Stimulated activated CD4-positive, alpha-beta T cell treated with anti-CD3 and anti-CD28 coated beads, Interleukin-2, amount 100 ng/mL, for 24 hours (primary cell): ENCODE measurements around the gene NAA38.

Experiments used
- DNase-seq, 2 donors: peaks; one replicate each; pipeline ENCODE4 v3.0.0-alpha.2; 2020

Gene NAA38

GRCh38 chr17:7852262-7852670 lies 5.1 kb downstream of the NAA38 start:
- DNase-seq, result peak in 1 of 2 donors; percentile 24

- peak; percentile 94 to 97 for DNase-seq
Observed at GRCh38 chr17:7851438-7852261, 5.7 kb downstream of the NAA38 start.

DNA sequence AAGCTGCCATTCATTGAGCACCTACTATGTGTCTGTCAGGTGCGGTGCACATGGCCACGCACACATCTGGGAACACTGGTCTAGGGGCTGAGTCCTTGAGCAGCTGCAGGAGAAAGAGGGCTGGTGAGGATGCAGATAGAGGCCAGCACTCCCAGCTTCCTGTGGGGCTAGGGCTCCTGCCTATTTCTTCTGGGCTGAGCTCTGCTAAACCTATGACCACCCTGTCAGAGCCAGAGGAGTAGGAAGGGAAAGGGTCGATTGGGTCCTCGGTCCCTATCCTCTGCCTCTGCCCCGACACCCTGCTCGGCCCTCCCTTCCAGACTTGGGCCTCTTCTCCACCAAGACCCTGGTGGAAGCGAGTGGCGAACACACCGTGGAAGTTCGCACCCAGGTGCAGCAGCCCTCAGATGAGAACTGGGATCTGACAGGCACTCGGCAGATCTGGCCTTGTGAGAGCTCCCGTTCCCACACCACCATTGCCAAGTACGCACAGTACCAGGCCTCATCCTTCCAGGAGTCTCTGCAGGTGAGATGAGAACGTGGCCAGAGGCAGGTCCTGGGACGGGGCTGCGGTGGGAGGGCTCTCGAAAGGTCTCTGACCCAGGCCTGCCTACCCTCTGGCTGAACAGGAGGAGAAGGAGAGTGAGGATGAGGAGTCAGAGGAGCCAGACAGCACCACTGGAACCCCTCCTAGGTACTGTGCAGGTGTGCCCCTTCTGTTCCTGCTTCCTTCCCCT lies 6.5 kb downstream of the NAA38 start:
- DNase-seq, result peak in 1 of 2 donors; percentile 11

GRCh38 chr17:7849751-7850504 lies 7.4 kb downstream of the NAA38 start:
- DNase-seq, result no peak

GRCh38 chr17:7849130-7849750 lies 8.1 kb downstream of the NAA38 start:
- DNase-seq, result no peak

DNA sequence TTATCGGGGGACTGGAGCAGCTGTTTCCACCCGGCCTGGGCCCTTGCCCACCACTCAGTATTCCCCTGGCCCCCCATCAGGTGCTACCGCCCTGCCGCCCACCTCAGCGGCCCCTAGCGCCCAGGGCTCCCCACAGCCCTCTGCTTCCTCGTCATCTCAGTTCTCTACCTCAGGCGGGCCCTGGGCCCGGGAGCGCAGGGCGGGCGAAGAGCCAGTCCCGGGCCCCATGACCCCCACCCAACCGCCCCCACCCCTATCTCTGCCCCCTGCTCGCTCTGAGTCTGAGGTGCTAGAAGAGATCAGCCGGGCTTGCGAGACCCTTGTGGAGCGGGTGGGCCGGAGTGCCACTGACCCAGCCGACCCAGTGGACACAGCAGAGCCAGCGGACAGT lies 8.6 kb downstream of the NAA38 start:
- DNase-seq, result no peak

GRCh38 chr17:7848131-7848579 lies 9.2 kb downstream of the NAA38 start:
- DNase-seq, result no peak

DNA sequence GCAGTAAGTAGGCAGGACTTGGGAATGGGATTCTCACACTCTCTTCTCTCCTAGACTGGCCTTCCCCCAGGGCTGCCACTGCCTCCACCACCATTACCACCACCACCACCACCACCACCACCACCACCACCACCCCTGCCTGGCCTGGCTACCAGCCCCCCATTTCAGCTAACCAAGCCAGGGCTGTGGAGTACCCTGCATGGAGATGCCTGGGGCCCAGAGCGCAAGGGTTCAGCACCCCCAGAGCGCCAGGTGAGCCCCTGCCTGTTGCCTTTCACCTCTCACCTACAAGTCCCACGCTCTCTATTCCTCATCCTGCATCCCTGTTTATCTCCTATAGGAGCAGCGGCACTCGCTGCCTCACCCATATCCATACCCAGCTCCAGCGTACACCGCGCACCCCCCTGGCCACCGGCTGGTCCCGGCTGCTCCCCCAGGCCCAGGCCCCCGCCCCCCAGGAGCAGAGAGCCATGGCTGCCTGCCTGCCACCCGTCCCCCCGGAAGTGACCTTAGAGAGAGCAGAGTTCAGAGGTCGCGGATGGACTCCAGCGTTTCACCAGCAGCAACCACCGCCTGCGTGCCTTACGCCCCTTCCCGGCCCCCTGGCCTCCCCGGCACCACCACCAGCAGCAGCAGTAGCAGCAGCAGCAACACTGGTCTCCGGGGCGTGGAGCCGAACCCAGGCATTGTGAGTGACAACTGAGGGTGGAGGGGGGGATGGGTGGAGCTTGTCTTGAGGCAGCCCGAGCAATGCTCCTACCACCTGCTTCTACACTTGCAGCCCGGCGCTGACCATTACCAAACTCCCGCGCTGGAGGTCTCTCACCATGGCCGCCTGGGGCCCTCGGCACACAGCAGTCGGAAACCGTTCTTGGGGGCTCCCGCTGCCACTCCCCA lies 10.3 kb downstream of the NAA38 start:
- DNase-seq, result no peak

DNA sequence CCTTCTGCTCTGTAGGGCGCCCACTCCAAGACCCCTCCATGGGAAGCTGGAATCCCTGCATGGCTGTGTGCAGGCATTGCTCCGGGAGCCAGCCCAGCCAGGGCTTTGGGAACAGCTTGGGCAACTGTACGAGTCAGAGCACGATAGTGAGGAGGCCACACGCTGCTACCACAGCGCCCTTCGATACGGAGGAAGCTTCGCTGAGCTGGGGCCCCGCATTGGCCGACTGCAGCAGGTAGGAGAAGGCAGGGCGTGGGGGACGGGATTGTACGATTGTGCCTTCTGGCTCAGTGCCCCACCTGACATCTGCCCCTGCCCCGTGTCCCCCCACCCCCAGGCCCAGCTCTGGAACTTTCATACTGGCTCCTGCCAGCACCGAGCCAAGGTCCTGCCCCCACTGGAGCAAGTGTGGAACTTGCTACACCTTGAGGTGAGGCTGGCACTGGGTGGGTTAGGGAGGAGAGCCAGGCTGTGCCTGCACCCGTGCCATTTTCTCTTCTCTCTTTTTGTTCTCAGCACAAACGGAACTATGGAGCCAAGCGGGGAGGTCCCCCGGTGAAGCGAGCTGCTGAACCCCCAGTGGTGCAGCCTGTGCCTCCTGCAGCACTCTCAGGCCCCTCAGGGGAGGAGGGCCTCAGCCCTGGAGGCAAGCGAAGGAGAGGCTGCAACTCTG lies 11.2 kb downstream of the NAA38 start:
- DNase-seq, result no peak

GRCh38 chr17:7845359-7846062 lies 11.8 kb downstream of the NAA38 start:
- DNase-seq, result no peak

DNA sequence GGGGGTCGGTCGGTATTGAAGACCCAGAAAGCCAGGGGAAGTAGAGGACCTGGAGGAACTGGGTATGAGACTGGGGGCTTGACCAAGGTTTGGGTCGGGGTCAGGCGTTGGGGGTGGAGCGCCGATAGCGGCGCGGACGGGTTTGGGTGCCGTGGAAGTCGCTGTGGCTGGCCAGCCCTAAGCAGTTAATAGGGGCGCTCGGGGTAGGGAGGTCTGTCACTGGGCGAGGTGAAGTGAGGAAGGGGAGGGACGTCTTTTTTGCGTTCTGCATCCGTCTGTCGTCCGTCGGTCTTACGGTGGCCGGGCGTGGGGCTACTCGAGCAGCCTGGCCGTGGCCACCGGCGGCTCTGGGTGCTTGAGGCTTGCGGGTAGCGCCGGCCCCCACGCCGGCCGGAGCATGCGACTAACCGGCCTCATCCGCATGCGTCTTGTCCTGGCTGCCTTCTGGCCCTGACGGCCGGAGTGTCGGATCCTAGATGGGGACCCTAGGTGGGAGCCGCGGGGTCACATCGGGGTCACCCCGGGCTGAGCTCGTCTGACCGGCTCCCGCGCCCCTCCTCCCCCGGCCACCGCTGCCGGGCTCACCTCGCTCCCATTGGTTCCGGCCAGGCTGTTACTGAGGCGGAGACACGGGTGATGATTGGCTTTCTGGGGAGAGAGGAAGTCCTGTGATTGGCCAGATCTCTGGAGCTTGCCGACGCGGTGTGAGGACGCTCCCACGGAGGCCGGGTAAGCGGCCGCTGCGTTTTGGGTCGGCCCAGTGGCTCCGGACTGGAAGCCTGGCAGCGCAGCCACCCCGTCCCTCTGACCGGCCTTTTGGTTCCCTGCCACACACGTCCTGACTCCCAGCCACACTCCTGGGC lies 12.8 kb downstream of the NAA38 start:
- peak; percentile 85 to 86 for DNase-seq

- peak; percentile 91 to 92 for DNase-seq
Observed at GRCh38 chr17:7843536-7844291, 13.6 kb downstream of the NAA38 start.

GRCh38 chr17:7843257-7843535 lies 14.2 kb downstream of the NAA38 start:
- DNase-seq, result no peak

- peak; percentile 95 to 98 for DNase-seq
Observed at GRCh38 chr17:7842380-7843256, 14.7 kb downstream of the NAA38 start.

DNA sequence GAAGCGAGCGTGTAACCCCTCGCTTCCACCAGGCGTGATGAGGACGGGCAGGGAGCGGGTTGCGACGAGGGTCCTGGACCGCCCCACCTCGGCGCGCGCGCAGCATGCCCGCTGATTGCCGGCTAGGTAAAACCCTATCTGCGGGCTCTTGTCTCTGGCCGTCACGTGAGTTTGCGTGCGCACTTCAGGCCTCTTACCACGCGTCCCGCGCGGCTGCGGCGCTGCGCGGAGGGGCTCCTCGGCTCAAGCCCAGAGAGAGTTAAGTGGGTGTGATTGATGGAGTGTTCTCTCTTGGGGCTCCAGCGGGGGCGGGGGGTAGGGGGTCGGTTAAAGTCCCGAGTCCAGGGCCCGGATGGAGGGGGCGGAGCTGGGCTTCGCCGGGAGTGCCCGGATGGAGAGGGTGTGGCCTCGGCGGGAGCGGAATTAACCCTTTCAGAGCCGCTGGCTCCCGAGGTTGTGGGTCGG lies 15.4 kb downstream of the NAA38 start:
- peak; percentile 86 to 89 for DNase-seq

DNA sequence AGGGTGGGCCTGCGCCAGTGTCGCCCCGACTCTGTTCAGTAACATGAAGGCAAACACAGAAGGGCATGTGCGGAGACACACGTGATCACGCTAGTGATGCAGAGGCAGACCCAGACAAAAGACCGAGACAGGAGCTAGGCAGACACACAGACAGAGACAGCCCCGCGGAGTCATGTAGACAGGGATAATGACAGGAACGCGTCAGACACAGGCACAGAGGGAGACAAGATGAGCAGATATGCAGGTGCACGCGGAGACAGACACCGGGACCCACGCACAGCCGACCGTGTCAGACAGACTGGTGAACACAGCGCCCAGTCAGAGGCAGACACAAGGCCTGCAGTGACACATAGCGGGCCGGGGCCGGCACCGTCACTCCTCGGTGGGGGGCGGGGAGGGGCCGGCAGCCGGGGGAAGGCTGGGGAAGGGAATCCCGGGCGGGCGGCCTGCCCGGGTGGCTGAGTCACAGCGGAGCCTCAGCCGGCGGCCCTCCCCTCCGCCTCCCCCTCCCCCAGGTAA lies 15.9 kb downstream of the NAA38 start:
- peak; percentile 91 to 94 for DNase-seq

GRCh38 chr17:7840875-7841274 lies 16.5 kb downstream of the NAA38 start:
- no peak for DNase-seq

- no peak for DNase-seq
Observed at GRCh38 chr17:7840441-7840840, 16.9 kb downstream of the NAA38 start.
